HT-29 (cell line): Measurements from ENCODE around the gene PMM1. TPM values are rescaled to one million over a fixed set of nuclear protein-coding genes. Genes with fewer than 3 reads are reported as not detected.
A peak's percentile ranks its signal among the peaks of the same experiment; 100 is the strongest.
"Not testable (repeated sequence)": the region's sequence is repeated elsewhere in the genome, so short reads cannot be mapped to it uniquely, and the experiment has no call there.

ENCODE experiments used
- DNase-seq: peaks from one replicate; pipeline ENCODE4 v3.0.0-alpha.2; 2015; ENCODE audit warnings: low spot score
- total RNA-seq: library from RNA; depleted of rRNA; stranded (reverse); fragments of >200 nt; shearing (Covaris generic); gene quantifications from 2 replicates; pipeline ENCODE4 v1.2.3, GENCODE V29; 2014

The PMM1 gene
- total RNA-seq, 1 experiment from 2014 or later: 22.5 TPM

DNA sequence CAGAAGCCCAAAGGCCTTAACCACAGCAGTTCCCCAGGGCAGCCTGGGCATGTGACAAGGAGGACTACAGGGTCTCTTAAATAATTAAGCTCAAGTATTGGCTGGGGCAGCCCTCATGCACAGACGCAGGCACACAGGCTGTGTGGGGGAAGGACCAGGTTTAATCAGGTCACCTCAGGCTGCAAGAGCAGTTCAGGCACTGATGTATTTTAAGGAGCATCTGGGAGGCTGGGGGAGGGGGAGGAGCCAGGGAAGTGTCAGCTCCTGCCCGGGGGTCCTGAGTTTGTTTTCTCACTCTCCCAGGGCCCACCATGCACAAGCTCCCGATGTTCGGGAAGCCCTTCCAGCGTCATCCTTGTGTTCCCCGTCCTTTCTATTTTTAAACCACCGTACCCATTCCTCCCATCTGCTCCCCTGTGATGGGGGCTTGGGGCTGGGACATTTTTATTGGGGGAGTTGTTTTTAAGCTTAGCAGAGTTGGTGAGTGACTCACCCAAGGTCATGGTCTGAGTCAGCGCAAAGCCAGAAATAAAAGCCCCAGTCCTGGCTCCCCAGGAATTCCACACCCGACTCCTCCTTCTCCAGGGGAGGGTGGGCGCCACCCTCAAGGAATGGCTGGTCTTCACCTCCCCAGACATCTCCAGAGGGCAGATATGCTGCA, 26.5 kb downstream of the PMM1 start:
- DNase-seq: no peak

DNA sequence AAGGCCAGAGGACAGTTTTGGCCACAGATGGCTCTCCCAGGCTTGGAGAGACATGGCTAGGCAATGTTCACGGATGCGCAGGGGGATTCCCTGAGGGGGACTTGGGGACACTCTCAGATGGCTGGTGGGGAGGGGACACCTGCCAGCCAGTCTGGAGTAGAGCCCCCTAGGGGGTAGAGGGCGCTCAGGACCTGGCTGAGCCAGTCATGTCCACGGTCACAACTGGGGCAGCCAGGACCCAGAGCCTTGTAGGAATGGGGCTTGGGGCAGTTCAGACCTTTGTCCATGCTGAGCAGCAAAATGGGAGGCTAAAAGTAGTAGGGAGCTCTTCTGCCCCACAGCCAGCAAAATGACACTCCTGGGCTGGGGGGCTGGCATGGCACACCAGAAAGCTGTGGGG, 27.2 kb downstream of the PMM1 start:
- DNase-seq: no peak

DNA sequence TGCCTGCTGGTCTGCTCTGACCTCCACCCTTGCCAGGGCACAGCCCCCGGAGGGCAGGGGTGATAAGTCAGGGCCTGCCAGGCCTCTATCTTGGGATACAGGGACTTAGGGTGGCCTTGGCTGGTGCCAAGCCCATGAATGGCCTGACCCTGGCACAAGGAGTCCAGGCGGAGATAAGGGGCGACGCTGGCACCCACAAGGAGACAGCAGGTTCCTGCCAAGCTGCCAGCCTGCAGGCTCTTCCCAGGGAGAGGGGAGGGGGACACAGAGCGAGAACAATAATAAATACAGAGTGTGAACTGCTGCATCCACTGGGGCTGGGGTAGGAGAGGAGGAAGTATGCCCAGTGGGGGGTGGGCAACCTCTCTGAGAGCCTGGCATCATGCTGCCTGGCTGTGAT, 27.9 kb downstream of the PMM1 start:
- no peak for DNase-seq

GRCh38 chr22:41561335-41561734, 28.3 kb downstream of the PMM1 start:
- no peak for DNase-seq

GRCh38 chr22:41560095-41560471, 29.6 kb downstream of the PMM1 start:
- DNase-seq: no peak

DNA sequence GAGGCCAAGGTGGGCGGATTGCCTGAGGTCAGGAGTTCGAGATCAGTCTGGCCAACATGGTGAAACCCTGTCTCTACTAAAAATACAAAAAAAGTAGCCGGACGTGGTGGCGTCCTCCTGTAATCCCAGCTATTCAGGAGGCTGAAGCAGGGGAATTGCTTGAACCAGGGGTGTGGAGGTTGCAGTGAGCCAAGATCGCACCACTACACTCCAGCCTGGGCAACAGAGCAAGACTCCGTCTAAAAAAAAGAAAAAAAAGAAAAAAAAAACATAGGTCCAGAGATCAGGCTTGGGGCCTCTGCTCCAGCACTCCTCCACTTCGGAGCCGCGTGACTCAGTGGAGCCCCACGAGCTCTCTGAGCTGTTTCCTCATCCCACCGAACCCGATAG, 31.4 kb downstream of the PMM1 start:
- DNase-seq: not testable (repeated sequence)

DNA sequence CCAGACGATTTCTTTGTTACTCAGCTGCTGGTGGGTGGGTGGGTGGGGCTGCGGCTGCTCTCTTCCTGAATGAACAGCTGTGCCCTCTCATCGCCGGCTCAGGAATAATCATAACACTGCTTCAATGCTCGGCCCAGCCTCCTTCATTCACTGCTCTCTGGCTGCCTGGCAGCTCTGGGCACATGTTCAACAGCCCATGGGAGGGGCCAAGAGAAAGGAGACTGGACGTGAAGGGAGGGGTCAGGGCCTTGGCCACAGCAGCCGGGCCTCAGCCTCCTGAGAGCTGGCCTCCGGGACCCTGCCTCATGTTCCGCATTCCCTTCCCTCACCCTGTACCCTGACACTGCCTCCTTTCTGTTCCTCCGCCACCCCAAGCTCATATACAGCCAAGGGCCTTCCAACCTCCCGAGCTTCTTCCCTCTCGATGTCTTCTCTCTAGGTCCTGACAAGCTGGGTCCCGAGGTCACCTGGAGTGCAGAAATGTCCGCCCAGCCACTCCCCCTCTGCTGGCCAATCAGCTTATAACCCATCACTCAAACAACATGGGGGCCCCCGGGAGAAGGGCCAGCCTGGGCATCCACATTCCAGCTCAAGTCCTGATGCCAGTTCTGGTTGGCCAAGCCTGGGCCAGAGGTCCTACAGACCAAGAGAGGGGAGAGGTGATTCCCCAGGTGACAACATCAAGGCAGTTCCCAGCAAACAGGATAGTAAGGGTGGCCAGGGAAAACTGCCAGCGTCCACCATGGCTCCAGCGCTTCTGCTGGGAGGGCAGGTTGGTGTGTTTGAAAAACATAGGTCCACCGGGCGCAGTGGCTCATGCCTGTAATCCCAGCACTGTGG, 32.0 kb downstream of the PMM1 start:
- no peak for DNase-seq

GRCh38 chr22:41556561-41556960, 33.1 kb downstream of the PMM1 start:
- DNase-seq: no peak

DNA sequence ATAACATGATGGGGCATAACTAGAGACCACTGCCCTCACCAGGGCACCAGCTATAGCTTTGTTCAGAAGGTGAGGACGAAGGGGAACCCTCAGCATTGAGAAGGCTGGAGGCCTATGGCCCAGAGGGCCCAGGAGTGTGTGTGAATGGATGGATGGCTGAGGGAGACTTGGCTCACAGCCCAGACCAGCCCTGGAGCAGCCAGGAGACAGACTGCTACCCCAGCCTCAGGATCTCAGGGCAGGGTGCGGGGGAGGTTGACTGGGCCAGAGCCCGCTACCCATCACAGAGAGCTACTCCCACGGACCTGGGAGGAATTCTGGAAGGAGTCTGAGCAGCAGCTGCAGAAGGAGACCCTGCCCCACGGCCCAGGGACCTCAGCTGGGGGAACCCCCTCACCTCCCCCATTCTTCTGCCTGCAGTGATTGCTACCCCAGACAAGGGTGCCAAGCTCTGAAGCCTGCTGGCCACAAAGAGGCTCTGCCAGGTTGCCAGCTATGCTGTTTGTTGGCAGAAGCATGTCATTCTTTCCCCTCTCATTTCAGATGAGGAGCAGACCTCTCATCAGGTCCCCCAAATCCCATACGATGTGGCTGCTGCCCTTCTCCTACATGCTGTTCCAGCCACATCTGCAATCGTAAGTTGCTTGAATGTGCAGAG, 34.2 kb downstream of the PMM1 start:
- no peak for DNase-seq

DNA sequence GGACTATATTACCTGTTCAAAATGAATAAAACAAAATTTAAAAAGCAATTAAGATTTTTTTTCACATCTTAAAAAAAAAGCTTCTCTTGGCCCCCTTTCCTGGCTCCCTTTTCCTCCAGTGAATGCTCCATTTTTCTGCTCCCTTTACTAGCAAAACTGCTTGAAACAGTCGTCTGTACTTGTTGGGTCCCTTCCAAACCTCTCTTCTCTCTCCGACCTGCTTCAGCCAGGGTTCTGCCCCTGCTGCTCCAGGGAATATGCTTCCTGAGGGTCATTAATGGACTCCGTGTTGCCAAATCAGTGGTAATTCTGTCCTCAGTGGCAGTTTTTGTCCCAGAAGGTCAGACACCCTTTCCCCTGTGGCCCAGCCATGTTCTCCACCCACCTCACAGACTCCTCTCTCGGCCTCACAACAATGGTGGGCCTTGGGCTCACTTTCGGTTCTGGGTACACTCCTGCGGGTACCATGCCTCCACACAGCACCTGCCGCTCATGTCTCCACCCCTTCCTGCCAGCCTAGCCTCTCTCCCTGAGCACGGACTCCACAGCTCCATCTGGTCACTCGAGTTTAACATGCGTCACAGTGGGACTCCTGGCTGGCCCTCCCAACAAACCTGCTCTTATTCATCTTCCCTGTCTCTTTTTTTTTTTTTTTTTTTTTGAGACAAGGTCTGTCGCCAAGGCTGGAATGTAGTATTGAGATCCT, 37.6 kb downstream of the PMM1 start:
- no peak for DNase-seq

DNA sequence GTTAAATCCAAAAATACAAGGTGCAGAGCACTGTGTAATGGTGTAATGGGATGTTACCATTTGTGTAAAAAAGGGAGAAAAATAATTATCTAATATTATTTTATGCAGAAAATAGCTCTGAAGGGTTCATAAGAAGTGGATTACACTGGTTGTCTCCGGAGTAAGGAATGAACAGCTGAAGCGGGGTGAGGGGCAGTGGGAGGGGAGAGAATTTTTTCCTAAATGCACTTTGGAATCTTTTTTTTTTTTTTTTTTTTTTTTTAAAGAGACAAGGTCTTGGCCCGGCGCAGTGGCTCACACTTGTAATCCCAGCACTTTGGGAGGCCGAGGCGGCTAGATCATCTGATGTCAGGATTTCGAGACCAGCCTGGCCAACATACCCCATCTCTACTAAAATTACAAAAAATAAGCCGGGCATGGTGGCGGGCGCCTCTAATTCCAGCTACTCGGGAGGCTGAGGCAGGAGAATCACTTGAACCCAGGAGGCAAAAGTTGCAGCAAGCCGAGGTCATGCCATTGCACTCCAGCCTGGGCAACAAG, 38.6 kb downstream of the PMM1 start:
- no peak for DNase-seq

DNA sequence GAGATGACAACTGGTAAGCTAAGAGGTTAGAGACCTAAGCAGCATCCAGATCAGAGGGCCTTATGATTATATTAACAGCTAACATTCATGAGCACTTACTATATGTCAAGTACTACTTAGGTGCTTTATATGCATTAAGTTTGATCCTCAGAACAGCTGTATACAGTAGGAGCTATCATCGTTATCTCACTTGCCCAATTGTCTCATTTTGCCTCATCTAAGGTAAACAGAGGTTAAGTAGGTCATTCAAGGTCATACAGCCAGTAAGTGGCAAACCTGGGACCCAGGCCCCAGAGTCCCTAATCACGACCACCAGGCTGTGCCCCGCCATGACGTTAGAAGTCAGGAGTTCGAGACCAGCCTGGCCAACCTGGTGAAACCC, 40.8 kb downstream of the PMM1 start:
- no peak for DNase-seq

- no peak for DNase-seq
These were observed 44.8 kb downstream of the PMM1 start for GRCh38 chr22:41544671-41545476.

GRCh38 chr22:41543854-41544670, 45.6 kb downstream of the PMM1 start, which contains the start of gene POLR3H:
Gene POLR3H (minus strand): TSS chr22:41544470. CDS start chr22:41544101, 369 bp downstream.
- DNase-seq: peak; percentile 97

DNA sequence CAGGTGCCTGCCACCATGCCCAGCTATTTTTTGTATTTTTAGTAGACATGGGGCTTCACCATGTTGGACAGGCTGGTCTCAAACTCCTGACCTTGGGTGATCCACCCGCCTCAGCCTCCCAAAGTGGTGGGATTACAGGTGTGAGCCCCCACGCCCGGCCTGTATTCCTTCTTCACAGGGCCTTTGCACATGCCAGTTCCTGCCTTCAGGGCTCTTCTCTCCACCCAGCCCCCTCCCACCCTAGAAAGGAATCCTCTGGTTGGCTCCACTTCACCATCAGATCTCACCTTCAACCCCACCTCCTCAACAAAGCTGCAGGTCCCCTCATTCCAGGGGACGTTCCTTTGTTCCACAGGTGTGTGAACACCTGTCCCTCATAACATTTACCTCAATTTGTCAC, 47.4 kb downstream of the PMM1 start:
- DNase-seq: no peak

DNA sequence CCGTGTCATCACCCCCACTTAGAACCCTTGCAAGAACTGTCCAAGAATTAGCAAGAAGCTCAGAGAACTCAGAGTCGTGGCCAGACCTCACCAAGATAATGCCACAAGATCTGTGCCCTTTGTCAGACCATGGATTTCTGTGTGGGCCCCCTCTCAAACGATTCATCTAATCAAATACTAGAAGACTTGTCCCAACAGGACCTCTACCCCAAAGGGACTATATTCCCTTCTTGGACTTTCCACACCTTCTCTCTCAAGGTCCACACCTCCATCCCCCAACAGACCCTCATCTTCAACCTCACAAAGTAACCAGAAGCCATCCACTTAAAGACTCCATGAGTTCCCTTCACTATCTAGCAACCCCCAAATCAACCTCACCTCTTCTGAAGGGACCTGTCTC, 48.2 kb downstream of the PMM1 start:
- no peak for DNase-seq

GRCh38 chr22:41540365-41540764, 49.3 kb downstream of the PMM1 start:
- no peak for DNase-seq

- no peak for DNase-seq
These were observed 49.7 kb downstream of the PMM1 start for GRCh38 chr22:41540006-41540315.

DNA sequence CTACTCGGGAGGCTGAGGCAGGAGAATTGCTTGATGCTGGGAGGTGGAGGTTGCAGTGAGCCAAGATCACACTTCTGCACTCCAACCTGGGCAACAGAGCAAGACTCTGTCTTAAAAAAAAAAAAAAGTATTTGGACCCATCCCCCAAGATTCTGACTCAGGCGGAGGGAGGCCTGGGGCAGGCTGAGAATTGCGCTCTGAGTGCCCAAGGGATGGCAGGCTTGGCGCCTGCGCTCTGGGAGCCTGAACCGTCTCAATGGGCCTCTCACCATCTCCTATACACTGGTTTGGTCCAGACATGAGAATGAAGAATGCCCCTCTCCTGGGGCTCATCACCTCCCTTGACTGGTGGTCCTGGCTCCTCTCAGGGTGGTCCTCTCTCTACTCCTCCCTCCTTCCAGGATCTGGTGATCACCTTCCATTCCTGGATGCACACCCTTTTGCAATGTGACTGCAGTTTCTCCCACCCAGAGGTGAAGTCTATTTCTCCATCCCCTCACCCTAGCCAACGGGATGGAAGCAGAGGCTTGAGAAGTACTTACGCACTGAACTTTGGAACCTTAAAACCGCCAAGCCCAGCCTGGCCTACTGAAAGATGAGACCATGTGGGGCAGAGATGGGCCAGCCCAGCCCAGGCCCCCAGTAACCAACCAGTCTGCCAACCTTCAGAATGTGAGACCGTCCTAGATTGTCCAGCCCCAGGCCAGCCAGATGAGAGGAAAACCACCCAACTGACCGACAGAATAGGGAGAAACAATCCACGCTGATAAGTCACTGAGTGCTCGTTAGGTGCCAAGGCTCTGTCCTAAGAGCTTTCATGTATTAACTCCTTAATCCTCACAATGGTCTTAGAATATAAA, 50.3 kb downstream of the PMM1 start:
- no peak for DNase-seq
